MV-4-11 (cell line): ENCODE results near the gene IL17REL.
A peak's percentile ranks its signal among the peaks of the same experiment; 100 is the strongest.

Source experiments
- DNase-seq: peaks from one replicate; lab custom pipeline; 2025; lab: John Stamatoyannopoulos, UW

The IL17REL gene

DNA sequence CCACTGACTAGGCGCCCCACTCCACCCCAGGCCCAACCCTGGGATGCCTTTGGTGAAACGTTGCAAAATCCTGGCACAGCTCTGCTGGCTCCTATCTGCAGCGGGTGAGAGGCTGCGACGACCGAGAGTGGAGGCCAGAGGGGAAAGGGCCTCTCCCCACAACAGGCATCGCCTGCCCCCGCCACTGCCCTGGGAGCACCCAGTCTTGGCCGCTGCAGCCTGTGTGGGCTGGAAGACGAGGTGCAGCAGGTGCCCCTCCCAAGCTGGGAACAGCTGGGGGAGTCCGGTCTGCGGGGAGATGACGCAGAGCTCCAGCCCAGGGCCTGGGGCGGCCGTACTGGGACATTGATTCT lies 56.2 kb downstream of the IL17REL start:
- no peak for DNase-seq

DNA sequence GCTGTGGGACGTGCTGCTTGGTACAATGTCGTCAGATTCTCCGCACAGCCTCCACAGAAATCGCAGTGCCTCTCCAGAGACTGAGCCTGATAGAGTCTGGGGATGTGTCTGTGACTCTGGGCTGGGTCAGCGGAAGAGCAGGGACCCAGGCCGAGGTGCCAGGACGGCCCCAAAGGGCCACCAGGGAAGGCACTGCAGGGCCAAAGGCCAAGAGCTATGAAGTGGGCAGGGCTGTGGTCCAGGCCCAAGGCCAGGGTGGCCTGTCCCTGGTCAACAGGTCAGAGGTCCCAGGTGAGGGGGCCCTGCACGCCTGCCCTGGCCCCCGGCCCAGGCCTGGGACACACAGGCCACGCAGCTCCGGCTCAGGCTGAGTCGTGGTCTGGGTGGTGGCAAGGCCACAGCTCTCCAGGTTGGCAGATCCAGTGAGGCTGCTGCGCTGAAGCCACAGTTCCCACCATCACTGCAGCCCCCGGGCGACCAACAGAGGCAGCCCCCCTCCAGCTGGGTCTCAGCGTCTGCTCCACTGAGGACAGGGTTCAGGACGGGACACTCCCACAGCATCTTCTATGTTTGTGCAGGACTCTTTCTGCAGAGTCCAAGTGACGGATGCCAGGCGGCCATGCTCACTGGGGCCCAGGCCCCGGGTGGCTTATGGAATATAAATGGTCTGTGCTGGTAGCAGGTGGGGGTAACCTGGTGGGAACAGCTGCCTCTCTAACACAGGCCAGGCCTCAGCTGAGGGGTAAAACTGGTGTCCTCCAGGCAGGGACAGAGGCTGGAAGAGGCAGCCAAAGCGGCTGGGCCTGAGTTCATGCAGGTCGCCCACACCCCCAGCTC lies 56.8 kb downstream of the IL17REL start:
- no peak for DNase-seq

DNA sequence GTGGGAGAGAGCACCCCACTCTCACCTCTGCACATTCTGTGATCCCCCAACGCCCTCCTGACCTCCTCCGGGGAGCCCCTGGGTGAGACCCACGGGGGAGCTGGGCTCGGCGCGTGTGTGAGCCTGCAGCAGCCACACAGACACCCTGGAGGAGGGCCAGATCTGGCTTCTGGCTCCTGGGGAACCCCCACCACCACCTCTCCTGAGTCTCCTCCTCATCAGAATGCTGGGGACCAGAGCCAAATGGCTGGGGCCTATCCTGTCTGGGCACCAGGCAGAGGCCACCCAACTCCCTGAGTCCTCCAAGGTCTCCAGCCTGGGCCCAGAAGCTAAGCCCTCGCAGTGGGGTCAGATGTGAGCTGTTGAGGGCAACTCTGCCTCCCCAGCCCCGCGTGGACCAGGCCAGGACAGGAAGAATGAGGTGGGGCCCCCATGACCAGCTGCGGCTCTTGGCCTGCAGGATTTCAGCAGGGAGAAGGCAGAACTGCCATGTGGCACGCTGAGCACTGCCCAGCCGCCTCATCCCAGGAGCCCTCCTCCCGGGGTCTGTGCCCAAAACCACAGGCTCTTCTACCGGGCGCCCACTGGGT lies 57.5 kb downstream of the IL17REL start:
- no peak for DNase-seq

DNA sequence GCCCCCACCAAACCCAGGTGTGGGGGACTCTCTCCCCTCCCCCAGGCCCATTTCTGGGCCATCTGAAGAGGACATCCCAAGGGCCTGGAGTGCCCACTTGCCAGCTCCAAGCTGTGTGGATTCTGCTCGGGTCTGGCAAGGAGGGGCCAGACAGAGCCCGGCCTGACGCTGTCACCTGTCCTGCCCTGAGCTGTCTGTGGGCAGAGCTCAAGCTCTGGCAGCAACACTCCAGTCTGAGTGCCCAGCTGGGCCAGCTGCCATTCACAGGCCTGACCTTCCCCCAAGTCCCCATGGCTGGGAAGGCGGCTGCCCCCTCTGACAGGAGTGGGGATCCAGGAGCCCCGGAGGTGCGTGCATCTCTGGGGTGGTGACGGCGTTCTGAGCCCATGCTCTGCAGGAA lies 58.2 kb downstream of the IL17REL start:
- DNase-seq, result no peak

DNA sequence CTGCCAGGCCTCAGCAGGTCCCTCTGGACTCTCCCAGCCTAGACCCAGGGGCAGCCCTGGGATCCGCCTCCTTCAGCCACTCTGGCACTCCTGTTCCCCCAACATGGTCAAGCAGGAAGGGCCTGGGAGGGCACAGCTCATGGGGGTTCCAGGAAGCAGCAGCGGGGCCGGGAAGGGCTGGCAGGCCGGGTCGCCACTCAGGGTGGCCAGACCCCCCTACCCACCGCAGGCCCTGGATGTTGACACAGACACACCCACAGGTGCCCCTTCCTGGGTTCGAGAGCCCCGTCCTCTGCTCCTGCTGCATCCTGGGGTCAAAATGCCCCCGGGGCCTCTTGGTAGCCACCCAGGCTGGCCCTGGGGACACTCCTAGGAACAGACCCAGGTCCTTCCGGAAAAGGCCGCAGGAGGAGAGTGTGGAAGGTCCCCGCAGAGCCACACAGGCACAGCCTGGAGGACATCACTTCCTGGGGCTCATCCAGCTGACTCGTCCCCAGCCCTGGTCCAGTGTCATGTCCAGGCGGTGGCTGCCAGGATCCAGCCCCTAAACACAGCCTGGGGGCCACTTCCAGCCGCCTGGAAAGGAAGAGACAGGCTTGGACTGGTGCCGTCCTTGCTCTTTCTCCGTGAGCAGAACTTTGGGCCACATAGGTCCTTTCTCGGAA lies 58.8 kb downstream of the IL17REL start:
- no peak for DNase-seq

DNA sequence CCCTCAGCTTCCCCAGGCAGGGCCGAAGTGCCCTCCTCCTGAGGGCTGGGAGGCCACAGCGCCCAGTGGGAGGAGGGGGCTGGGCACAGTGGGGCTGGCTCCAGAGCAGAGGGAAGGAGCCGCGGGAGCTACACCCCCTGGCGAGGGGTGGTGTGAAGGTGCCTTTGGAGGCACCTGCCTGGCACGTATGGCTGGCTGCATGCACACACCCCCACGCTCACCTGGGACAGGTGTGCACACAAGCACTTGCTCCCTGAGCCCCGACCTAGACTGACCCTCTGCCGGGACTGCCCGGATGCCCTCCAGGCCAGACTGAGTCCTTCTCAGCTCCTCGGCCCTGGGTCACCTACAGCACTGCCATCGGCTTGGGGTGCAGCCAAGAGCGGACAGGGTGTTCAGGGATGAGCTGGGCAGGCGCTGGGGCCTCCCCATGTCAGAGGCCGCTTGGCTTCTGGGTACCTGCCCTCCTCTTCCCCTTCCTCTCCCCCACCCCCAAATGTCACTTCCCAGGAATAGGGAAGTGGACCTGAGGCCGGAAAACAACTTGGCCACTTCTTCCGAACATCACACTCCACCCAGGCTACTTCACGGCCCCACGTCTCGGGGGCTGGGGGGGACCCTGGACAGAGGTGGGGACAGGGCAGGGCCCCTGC lies 59.4 kb downstream of the IL17REL start:
- DNase-seq, result peak; percentile 26

DNA sequence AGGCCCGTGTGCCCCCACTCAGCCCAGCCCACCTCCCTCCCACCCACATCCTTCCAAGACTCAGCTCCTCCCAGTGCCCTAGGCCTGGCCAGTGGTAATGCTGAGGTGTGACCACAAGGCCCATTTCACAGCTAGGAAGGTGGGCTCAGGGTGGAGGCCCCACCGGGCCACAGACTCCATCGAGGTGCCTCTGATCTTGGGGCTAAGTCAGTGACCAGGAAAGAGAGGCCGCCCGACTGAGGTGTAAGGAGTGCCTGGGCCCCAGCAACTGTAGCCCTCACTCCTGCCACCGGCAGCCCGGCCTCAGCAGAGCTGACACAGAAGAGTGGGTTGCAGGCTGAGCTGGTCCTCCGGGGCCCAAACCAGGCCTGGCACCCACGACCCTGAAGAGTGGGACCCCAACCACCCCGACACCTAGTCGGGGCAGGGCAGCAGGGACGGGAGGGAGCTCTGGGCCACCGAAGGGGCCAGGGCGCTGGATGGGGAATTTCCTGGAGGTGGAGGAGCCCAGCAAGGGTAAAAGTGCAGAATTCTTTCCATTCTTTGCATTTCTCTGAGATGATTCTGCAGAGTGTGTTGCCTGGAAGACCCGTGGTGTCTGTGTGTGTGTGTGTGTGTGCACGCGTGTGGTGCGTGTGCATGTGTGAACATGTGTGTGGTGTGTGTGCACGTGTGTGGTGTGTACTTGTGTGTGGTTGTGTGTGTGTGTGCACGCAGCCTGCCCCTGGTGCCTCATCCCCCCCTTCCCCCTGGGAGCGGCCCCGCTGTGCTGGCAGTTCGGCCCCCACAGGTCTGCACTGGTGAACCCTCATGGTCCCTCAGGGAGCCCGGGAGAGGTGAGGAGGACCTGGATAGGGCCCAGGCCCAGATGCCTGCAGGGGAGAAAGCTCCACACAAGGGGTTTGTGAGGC lies 60.3 kb downstream of the IL17REL start:
- no peak for DNase-seq

DNA sequence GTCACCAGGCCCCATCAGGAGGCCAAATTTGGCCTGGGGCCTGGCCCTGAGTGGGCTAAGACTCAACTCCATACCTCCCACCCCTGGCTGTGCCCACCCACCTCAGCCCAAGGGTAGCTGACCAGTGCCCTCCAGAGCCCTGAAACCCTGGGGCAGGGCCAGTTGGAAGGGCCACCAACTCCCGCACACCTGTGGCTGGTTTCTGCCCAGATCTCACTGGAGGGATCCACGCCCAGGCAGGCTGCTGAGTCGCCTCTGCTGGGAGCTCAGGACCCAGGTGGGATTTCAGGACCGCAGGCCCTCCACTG lies 60.9 kb downstream of the IL17REL start:
- DNase-seq, result no peak

DNA sequence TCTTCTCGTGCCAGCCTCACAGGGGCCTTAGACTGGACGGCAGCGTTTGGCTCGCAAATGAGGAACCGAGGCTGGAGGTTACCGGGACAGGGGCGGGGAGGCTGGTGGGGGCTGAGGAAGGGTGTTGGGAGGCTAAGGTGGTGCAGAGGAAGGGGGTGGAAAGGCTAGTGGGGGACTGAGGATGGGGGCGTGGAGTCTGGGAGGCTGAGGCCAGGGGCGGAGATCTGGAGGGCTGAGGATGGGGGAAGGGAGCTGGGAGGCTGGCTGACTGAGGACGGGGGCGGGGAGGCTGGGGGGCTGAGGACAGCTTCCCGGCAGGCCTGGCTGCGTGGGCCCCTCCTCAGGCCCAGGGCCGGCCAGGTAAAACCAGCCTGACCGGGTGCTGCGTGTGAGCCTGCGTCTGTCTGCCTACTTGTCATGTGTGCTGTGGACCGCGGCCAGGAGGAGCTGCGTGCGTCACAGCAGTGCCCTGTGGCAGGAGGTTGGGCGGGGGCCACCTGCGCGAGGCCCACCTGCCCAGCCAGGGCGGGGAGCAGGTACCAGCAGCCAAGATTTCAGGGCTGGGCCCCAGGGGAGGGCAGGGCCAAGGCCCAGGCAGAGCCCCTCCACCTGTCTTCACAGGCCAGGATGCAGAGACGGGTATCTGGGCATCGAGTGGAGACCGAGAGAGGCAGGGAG lies 61.4 kb downstream of the IL17REL start:
- DNase-seq, result no peak

DNA sequence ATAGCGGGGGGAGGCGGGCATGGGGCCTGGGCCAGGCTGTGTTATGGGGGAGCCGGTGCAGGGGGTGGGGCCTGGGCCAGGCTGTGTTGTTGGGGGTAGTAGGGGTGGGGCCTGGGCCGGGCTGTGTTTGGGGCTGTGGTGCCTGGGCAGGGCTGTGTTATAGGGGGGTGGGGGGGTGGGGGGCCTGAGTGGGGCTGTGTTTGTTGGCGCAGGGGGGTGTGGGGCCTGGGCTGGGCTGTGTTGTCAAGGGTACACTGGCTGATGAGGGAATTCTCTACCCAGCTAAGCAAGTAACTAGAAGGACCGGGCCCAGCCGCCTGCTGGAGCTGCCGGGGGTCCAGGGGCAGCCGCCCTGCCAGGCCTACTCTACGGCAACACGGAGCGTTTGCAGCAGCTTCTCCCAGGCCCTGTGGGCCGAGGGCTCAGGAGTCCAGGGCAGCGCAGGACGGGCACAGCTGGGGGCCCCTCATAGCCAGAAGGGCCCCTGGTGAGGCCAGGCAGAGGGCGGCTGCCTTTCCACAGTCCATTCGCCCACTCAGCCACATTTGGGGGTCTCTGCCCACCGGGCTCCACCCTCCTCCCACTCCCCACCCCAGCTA lies 62.1 kb downstream of the IL17REL start:
- DNase-seq, result no peak

DNA sequence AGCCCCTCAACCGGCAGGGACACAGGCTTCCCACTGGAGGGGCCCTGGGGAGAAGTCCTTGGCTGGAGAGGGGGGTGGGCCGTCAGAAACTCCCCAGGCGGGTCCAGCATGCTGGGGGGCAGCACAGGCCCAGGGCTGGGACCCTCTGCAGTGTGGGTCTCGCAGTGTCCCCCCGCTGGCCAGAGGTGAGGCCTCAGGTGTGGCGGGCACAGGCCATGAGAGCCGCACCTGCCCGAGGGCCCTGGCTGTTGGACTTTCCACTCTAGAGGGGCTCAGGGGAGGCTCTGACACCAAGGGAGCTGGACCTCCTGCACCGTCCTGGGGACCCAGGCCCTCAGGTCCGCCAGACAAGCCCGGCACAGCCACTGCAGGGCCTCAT lies 62.7 kb downstream of the IL17REL start:
- no peak for DNase-seq

DNA sequence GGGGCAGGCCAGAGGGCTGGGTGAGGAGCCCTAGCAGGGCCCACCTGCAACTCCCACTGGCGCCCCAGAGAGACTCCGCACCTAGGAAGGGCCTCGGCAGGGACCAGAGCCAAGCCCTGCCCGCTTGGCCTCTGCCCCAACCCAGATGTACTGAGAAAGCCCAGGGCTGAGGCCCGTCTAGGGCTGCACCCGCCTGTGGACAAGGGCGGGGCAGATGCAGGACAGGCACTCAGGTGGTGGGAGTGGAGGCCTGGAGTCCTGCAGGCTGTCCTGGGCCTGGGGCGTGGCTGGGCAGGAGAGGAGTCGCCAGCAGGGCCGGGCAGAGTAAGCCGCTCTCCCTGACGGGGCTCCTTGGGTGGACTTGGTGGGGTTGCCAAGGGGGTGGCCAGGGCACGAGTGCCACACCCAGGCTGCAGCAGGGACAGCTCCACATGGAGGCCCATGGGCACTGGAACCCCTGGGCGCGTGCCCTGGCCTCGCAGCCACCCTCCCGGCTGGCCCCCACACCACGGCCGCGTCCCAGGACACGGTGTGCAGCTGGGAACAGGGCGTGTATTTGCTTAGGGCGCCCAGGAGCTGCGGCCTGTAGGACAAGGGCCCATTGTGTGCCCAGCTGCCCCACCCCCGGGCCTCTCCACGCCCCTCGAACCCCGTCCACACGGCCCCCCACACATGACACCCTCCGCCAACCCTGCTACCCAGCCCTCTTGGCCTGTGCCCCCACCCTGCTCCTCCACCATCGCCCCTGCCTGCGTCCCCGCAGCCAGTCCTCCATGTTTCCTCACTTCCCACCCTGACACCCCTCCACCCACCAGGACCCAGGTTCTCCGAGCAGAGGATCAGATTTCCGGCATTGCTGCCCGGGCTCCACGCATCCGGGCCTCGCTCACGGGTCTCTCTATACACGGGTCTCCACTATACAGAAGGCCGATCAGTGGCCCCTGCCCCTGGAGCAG lies 63.3 kb downstream of the IL17REL start:
- DNase-seq, result no peak

DNA sequence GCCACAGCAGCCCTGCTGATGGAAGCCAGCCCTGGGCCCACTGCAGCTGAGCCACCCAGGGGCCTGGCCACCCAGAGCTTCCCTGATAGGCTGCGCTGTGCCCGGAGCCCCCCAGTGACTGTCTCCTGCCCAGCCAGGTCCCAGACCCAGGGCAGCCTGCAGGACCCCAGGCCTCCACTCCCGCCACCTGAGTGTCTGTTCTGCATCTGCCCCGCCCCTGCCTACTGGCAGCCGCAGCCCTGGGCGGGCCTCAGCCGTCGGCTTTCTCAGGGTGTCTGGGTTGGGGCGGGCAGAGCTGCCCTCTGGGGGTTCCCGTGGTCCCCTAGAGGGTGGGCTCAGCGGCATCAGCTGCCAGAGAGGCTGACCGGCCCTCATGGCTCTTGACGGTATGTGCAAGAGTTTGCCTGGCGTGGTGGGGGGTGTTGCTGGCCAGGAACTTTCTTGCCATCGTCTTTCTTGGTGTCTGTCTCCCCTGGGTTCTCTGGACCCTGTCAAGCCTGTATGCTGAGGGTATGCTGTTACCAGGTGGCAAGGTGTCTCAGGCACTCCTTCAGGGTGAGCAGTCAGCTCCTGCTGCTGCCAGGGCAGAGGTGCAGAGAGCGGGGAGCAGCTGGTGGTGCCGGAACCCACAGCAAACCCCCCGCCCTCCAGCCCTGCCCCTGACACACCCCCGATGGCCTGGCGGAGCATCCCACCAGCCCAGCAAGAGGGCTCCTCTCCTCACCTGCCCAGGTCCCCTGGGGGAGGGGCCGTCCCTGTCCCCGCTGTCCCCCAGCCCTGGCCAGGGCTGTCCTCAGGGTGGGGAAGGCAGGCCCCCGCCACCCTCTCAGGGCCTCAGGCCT lies 64.2 kb downstream of the IL17REL start:
- DNase-seq, result no peak

DNA sequence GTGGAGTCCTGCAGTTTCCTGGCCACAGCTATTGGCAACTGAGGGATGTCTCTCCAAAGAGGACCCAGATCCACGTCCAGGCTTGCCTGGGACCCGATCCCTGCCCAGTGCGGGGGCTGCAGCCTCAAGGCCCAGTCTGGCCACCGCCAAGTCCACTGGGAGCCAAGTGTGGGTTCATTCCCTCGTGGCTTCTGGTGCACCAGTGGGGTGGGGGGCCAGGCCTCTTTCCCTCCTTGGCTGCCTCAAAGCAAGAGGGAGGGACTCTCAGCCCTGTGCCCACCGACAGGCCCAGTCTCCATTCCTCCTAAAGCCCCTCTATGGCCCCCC lies 65.3 kb downstream of the IL17REL start:
- DNase-seq, result no peak

DNA sequence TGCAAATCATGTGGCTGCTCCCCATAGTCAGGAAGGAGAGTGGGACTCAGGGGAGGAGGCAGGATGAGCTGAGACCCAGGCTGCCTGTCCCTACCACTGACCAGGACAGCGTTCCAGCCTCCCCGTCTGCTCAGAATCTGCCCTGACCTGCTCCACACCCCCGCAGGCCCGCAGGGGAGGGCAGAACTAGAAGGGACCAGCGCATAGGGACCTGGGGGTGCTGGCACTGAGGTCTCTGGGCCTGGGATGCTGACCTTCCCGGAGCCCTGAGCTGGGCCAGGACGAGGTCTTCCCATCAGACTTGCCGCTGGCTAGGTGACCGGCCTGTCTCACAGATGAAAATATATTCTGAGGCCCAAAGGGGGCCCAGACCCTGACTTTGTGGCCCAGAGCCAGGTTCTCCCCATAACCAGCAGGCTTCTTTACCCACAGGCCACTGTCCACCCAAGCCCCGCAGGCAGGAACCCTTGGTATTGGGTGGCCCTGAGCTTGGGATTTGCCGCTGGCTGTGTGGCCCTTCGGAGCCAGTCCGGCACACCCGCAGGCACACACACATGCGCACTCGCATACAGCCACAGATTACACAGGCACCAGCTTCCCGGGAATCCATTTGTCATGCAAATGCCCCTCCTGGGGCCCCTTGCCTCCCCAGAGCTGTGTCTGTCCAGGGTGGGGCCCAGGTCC lies 65.8 kb downstream of the IL17REL start:
- DNase-seq, result no peak

DNA sequence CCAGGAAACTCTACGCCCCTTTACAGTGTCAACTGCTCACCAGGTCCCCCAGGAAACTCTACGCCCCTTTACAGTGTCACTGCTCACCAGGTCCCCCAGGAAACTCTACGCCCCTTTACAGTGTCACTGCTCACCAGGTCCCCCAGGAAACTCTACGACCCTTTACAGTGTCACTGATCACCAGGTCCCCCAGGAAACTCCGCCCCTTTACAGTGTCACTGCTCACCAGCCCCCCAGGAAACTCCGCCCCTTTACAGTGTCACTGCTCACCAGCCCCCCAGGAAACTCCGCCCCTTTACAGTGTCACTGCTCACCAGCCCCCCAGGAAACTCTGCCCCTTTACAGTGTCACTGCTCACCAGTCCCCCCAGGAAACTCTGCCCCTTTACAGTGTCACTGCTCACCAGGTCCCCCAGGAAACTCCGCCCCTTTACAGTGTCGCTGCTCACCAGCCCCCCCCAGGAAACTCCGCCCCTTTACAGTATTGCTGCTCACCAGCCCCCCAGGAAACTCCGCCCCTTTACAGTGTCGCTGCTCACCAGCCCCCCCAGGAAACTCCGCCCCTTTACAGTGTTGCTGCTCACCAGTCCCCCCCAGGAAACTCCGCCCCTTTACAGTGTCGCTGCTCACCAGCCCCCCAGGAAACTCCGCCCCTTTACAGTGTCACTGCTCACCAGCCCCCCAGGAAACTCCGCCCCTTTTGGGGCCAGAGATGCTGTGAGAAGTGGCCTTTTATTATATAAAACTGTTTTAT lies 67.3 kb downstream of the IL17REL start:
- DNase-seq, result peak; percentile 30
